ENCODE results near the gene ACSL1.
"Not testable (repeated sequence)": the region's sequence is repeated elsewhere in the genome, so short reads cannot be mapped to it uniquely, and the experiment has no call there.

Gene ACSL1

DNA sequence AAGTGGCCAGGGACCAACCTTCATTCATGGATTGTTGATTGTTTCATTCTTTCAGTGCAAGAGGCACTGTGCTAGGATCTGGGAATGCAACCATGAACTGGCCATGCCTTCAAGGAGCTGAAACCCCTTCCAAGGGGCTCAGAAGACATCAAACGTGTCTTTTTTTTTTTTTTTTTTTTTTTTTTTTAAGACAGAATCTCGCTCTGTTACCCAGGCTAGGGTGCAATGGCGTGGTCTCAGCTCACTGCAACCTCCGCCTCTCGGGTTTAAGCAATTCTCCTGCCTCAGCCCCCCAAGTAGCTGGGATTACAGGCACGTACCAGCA lies 13.3 kb upstream of the ACSL1 start:
- not testable (repeated sequence) for DNase-seq (ENCODE audit: low read depth in 3 of 3, low spot score in 1 of 3)

DNA sequence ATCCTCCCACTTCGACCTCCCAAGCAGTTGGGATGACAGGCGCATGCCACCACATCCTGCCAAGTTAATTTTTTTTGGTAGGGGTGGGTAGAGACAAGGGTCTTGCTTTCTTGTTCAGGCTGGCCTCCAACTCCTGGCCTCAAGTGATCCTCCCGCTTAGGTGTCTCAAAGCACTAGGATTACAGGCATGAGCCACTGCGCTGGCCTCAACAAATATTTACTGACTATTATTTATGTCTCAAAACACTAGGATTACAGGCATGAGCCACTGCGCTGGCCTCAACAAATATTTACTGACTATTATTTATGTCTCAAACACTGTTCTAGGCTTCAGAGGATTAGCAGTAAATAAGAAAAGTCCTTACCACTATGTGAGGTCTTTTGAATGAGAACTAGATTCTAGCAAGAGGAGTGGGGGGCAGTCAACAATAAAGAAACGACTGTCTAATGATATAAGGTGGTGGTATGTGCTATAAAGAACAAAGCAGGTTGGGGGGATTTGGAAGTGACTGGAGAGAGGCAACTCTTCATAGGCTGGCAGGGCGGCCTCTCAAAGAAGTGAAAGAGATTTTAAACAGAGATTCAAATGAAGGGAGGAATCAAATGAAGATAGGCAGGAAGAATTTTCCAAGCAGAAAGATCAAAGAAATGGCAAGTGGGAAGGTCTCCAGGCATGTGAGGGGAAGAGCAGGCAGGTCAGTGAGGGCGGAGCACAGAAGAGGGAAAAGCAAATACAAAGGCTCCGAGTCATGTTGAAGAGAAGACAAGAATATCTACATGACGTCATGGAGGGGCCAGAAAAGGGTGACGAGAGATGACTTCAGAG lies 12.7 kb upstream of the ACSL1 start:
- DNase-seq (ENCODE audit: low read depth in 3 of 3, low spot score in 1 of 3): no peak

- DNase-seq (ENCODE audit: low read depth in 3 of 3, low spot score in 1 of 3): no peak
Measured at GRCh38 chr4:184836613-184837012, 10.8 kb upstream of the ACSL1 start.

DNA sequence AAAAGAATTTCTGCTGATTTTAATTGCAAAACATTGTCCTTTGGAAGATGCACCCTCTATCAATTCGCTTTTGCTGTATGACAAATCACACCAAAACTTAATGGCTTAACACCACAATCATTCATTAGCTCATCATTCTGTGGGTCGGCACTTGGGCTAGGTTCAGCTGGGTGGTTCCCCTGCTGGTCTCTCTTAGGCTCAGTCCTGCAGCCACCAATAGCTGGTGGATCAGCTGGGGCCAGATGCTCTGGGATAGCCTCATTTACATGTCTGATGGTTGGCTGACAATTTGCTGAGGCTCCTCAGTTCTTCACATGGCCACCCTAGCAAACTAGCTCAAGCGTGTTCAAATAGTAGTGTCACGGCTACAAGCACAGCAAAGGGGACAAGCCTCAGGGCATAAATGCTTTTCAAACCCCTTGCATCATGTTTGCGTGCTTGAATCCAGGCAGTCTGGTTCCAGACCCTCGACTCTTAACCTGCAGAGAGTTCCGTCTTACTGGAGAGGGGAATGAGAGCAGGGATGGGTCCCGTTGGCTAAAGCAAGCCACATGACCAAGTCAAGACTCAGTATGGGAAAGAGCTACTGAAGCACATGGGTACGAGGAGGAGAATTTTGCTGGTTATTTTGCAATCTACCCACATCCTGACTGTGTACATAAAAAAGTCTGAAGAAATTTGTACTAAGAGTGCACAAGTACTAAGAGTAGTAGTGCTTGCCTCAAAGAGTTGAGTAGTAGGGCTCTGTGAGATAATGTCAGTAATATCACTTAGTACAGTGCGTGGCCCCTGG lies 7.5 kb upstream of the ACSL1 start:
- DNase-seq (ENCODE audit: low read depth in 3 of 3, low spot score in 1 of 3): no peak

DNA sequence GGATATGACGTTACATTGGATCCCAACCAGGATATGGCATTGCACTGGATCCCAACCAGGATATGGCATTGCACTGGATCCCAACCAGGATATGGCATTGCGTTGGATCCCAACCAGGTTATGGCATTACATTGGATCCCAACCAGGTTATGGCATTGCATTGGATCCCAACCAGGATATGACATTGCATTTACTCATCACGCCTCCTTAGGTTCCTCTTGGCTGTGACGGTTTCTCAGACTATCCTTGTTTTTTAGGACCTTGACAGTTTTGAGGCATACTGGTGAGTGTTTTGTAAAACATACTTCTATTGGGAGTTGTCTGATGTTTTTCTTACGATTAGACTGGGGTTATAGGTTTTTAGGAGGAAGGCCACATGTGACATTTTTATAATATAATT lies 5.4 kb upstream of the ACSL1 start:
- no peak for DNase-seq (ENCODE audit: low read depth in 3 of 3, low spot score in 1 of 3)

DNA sequence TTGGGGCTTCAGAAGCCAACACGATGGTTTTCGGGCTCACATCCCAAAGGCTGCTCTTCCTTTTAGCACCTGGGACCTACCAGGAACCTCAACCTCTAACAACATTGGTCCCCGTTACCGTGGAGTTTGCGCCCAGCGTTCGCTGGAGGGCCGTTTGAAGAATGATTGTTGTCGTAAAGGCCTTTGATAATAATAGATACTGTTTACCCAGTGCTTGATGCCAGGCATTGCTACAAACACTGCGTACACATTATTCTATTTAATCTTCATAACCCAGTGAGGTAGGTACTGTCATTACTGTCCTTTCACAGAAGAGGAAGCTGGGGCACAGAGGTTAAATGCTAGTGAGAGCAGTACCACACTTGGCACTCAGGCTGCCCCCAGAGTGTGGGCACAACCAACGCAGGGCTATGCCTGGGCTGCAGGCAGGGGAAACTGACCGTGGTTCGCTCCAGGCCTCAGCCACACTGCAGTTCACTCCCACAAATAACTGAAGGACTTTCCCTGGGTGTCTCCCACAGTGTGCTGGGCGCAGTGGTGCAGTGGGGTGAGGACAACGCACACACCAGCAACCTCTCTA lies 1.0 kb upstream of the ACSL1 start:
- DNase-seq (ENCODE audit: low read depth in 3 of 3, low spot score in 1 of 3): no peak

- DNase-seq (ENCODE audit: low read depth in 3 of 3, low spot score in 1 of 3): peak in 2 of 3 donors; percentile 18 to 28
Measured at GRCh38 chr4:184825141-184825895, 450 bp downstream of the ACSL1 start.

DNA sequence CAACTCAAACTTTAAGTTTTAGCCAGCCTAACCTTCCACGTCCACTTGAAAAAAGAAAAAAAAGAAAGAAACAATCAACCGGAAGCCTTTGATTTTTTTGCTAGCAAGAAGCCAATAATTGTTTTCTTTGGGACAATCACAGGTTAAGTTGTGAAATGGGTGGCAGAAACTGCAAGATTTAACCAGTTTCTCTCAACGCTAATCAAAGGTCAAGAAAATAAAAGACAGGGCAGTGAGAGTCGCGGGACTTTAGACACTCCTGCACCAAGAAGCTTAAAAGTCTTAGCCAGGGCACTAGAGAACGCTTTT lies 1.0 kb downstream of the ACSL1 start:
- DNase-seq (ENCODE audit: low read depth in 3 of 3, low spot score in 1 of 3): no peak

GRCh38 chr4:184824081-184824775 lies 1.5 kb downstream of the ACSL1 start:
- DNase-seq (ENCODE audit: low read depth in 3 of 3, low spot score in 1 of 3): no peak

DNA sequence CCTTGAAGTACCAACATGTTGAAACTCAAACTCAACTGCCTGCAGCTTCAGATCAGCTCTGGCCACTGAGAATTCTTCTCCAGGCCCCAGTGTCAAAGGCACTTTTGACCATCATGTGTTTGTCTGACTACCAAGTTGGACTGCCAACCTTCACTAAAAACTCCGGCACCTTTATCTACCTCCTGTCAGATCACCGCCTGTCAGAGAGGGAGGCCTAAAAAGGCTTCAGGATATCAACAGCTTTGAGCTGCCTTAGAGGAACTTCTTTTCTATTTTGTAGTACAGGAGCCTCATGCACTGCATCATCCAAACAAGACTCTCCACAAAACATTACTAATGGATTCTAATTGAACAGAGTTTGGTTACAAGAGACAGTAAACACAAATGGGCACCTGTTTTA lies 2.8 kb downstream of the ACSL1 start:
- DNase-seq (ENCODE audit: low read depth in 3 of 3, low spot score in 1 of 3): no peak

GRCh38 chr4:184822356-184822755 lies 3.4 kb downstream of the ACSL1 start:
- DNase-seq (ENCODE audit: low read depth in 3 of 3, low spot score in 1 of 3): no peak

GRCh38 chr4:184821242-184821641 lies 4.5 kb downstream of the ACSL1 start:
- DNase-seq (ENCODE audit: low read depth in 3 of 3, low spot score in 1 of 3): no peak

GRCh38 chr4:184819786-184820185 lies 6.0 kb downstream of the ACSL1 start:
- no peak for DNase-seq (ENCODE audit: low read depth in 3 of 3, low spot score in 1 of 3)

DNA sequence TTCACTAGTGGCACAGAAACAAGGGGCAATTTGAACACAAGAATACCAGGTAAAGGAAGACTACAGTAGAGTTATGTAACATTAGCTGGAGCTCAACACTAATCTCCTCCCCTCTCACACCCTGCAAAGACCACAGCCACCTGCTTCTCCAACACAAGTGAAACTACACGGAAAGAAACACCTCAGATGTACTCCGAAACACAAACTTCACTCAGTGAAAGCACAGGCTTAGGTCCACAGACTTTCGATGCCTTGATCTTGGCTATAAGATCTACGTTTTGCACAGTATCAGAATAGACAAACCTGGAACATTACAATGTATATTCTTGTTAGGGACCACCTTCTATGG lies 7.6 kb downstream of the ACSL1 start:
- no peak for DNase-seq (ENCODE audit: low read depth in 3 of 3, low spot score in 1 of 3)

GRCh38 chr4:184817494-184818215 lies 8.1 kb downstream of the ACSL1 start:
- no peak for DNase-seq (ENCODE audit: low read depth in 3 of 3, low spot score in 1 of 3)

- DNase-seq (ENCODE audit: low read depth in 3 of 3, low spot score in 1 of 3): no peak
Measured at GRCh38 chr4:184816962-184817361, 8.8 kb downstream of the ACSL1 start.

DNA sequence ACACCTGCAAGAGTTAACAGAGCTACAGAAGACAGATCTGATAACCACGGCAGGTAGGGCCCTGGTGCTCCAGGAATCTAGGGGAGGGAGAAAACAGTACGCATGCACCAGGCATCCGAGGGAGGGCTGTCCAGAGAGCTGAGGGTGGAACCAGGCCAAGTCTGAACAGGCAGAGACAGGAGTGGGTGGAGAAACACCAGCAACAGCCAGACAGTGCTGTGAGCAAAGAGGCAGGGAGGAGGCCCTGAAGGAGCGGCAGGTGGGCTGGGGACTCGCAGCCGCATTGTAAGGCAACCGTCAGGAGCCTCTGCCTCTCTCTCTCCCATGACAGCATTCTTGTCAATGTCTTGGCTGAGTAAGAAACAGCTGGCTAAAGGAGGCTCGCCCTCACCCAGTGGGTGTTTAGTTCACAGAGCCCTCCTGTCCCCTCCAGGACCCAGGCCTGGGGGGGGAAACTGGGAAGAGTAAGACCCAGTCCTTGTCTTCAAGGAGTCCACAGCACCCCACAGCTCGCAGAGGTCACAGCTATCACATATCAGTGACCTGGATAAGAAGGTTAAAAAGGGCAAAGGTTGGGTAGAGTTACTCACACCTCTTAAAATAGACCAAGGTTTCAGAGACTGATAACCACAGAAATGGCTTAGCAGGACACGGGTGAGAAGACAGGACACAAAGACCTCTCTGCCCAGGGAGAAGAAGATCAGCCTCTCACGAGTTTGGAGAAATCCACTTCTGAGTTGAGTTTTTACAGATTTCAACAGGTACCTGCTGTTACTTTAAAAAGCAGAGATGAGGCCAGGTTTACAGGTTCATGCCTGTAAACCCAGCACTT lies 10.5 kb downstream of the ACSL1 start:
- no peak for DNase-seq (ENCODE audit: low read depth in 3 of 3, low spot score in 1 of 3)

DNA sequence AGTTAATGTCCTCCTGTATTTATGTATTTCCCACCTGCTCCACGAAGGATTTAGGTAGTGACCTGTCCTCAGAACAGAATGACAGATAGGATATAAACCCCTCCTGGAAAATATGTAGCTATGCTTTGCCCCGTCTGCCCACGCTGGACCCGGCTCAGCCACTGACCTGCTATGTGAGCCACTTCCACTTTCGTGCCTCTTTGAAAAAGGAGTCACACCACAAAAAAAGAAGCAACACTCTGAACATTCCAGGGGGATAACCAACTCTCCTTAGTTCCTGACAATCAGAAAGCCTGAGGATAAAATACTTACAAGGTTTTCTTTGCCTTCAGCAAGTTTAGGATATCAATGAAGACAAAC lies 11.1 kb downstream of the ACSL1 start:
- no peak for DNase-seq (ENCODE audit: low read depth in 3 of 3, low spot score in 1 of 3)

DNA sequence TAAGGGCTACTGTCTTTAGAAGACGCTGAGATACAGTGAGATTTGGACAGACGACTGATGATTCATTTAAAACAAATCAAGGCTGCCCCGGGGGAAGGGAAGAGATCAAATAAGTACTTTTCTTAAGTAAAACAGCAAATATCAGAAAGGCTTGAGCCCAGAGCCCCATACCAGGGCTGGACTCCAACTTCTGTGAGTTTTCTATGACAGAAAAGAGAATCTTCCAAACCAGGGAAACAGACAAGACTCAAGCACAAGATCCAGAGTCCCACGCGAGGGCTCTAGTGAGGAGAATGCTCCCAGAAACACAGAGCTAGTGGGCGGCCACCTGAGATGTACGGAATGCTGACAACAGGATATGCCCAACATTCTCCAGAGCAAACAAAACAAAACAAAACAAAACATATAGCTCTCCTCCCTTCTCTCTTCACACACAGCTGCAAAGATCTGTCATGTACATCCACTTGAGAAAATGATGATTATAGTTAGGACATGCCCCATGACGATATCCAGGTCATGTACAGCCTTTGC lies 13.1 kb downstream of the ACSL1 start:
- DNase-seq (ENCODE audit: low read depth in 3 of 3, low spot score in 1 of 3): no peak

DNA sequence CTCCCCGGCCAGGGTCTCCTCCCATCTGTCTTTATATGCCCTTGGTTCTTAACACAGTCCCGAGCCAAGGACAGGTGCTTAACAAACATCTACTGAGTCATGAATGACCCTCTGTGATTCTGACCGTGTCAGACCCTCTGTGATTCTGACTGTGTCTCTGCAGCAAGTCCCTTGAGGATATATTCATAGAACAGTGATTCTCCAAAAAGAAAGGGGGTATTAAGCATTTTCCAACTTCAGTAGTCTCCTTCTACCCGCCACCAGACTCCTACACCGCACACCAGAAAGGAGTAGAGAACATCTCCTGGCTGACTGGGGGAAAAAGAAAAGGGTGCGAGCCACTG lies 13.6 kb downstream of the ACSL1 start:
- no peak for DNase-seq (ENCODE audit: low read depth in 3 of 3, low spot score in 1 of 3)

All from stimulated activated CD4-positive, alpha-beta T cell treated with anti-CD3 and anti-CD28 coated beads, TNF-alpha, amount 100 ng/mL, for 1 hour (primary cell).